Measurements from ENCODE around the gene RNH1.

Gene RNH1

GRCh38 chr11:536841-537621 is 30.0 kb upstream of the RNH1 start, which contains the start of gene LRRC56:
Gene LRRC56 (plus strand): TSS chr11:537527. CDS start chr11:540685, 3,158 bp downstream.
- peak; percentile 96 for DNase-seq

- peak; percentile 95 for DNase-seq
These were observed 28.7 kb upstream of the RNH1 start, which contains the start of gene HRAS for GRCh38 chr11:535519-536454. Gene HRAS (minus strand): TSS chr11:535576.

- no peak for DNase-seq
These were observed 28.1 kb upstream of the RNH1 start for GRCh38 chr11:535210-535518.

- no peak for DNase-seq
These were observed 27.6 kb upstream of the RNH1 start for GRCh38 chr11:534396-535209.

- no peak for DNase-seq
These were observed 26.7 kb upstream of the RNH1 start for GRCh38 chr11:533586-534395.

- no peak for DNase-seq
These were observed 26.0 kb upstream of the RNH1 start for GRCh38 chr11:532986-533585.

- no peak for DNase-seq
These were observed 25.5 kb upstream of the RNH1 start for GRCh38 chr11:532527-532985.

GRCh38 chr11:531919-532526 is 25.0 kb upstream of the RNH1 start:
- no peak for DNase-seq

- no peak for DNase-seq
These were observed 24.2 kb upstream of the RNH1 start for GRCh38 chr11:530960-531831.

GRCh38 chr11:529728-530411 is 22.8 kb upstream of the RNH1 start:
- no peak for DNase-seq

GRCh38 chr11:528815-529727 is 22.0 kb upstream of the RNH1 start:
- DNase-seq: no peak

GRCh38 chr11:528166-528814 is 21.2 kb upstream of the RNH1 start:
- no peak for DNase-seq

- DNase-seq: no peak
These were observed 19.1 kb upstream of the RNH1 start for GRCh38 chr11:526192-526591.

GRCh38 chr11:521177-521688 is 14.2 kb upstream of the RNH1 start:
- DNase-seq: no peak

GRCh38 chr11:520428-521176 is 13.6 kb upstream of the RNH1 start:
- DNase-seq: no peak

- peak; percentile 84 for DNase-seq
These were observed 11.6 kb upstream of the RNH1 start for GRCh38 chr11:518463-519202.
